GM12864 (cell line): ENCODE results near the gene TUB.

Experiments
- DNase-seq: peaks from one replicate; pipeline ENCODE4 v3.0.0-alpha.2; 2011; ENCODE audit warnings: low read depth
- H3K4me3 ChIP-seq: 2 replicates; pipeline ENCODE4 v1.5.1; 2011; ENCODE audit warnings: mild to moderate bottlenecking, low read depth, low read length, control low read depth
- CTCF ChIP-seq: IDR thresholded peaks from 2 replicates; pipeline ENCODE4 v1.5.1; 2011; ENCODE audit warnings: low read depth, mild to moderate bottlenecking, moderate library complexity, low read length, control low read depth, inconsistent platforms; ENCODE audit errors: missing control alignments

The TUB gene

GRCh38 chr11:8105133-8105532, 24.1 kb downstream of the TUB start:
- TF ChIP-seq CTCF = no peak

GRCh38 chr11:8105666-8106065, 24.7 kb downstream of the TUB start:
- TF ChIP-seq CTCF = no peak
- no peak for DNase-seq

More at GRCh38 chr11:8105133-8105532, 24.1 kb downstream of the TUB start:
- no peak overlapping the region for H3K4me3 ChIP-seq
- DNase-seq = no peak

GRCh38 chr11:8106679-8107078, 25.7 kb downstream of the TUB start:
- TF ChIP-seq CTCF = no peak
- no peak for DNase-seq

More at GRCh38 chr11:8105666-8106065, 24.7 kb downstream of the TUB start:
- no peak overlapping the region for H3K4me3 ChIP-seq

GRCh38 chr11:8107642-8108041, 26.6 kb downstream of the TUB start:
- no peak overlapping the region for H3K4me3 ChIP-seq
- DNase-seq = no peak
- TF ChIP-seq CTCF = no peak

More at GRCh38 chr11:8106679-8107078, 25.7 kb downstream of the TUB start:
- no peak overlapping the region for H3K4me3 ChIP-seq

- DNase-seq = no peak
- H3K4me3 ChIP-seq = no peak overlapping the region
- no peak for TF ChIP-seq CTCF
These were observed 27.4 kb downstream of the TUB start for GRCh38 chr11:8108421-8108820.

GRCh38 chr11:8109675-8110074, 28.7 kb downstream of the TUB start:
- no peak for DNase-seq
- TF ChIP-seq CTCF = no peak
- H3K4me3 ChIP-seq = no peak overlapping the region

- no peak for TF ChIP-seq CTCF
- H3K4me3 ChIP-seq = no peak overlapping the region
- DNase-seq = no peak
These were observed 29.4 kb downstream of the TUB start for GRCh38 chr11:8110396-8110795.
